ENCODE results near the gene EPS8L1. TPM values are rescaled to one million over a fixed set of nuclear protein-coding genes. Genes with fewer than 3 reads are reported as not detected.
A peak's percentile ranks its signal among the peaks of the same experiment; 100 is the strongest.

EPS8L1 gene
- total and polyA plus RNA-seq, 2 of the 4 experiments (the other 2 are of a cell fraction), result 0.90 to 2.9 TPM

GRCh38 chr19:55085923-55086715 lies 10.4 kb downstream of the EPS8L1 start (continued):
- no peak for TF ChIP-seq MAFK (IDR thresholded peaks at IDR 0.05; ENCODE audit: low read depth, low read length)
- TF ChIP-seq NFE2L2 (IDR thresholded peaks at IDR 0.05; ENCODE audit: low read depth, low read length), result no peak

DNA sequence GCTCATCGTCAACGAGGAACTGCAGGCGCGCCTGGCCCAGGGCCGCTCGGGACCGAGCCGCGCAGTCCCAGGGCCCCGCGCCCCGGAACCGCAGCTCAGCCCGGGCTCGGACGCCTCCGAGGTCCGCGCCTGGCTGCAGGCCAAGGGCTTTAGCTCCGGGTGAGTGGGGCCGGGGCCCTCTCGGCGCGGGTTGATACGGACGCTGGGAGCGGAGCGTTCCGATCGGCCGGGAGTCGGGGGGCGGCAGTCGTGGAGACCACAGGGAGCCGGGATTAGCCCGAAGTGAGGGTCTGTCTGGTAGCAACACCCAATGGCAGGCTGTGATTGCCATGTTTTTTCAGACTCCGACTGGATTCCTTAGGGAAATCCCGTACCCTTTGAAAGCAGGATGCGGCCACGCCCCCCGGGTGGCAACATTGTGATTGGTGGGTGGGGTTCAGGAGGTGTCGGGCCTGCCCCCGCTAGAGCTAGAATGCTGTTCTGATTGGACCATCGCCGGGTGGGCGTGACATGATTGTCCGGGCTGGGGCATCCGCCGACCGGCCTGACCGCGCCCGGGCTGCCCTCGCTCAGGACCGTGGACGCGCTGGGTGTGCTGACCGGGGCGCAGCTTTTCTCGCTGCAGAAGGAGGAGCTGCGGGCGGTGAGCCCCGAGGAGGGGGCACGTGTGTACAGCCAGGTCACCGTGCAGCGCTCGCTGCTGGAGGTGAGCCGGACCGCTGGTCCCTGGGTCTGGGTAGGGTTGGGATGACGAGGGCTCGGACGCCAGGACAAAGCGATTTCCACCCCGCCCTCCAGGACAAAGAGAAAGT lies 11.3 kb downstream of the EPS8L1 start:
- DNase-seq (peak; percentile 91), ATAC-seq (ENCODE audit: low read depth) (peak; percentile 93)
- intact Hi-C loops (cut with micrococcal nuclease), result loop anchor here (10.0 kb wide), 1 partner anchor 622 kb away; the partner anchor contains the start of gene LENG9
- H2AK5ac ChIP-seq (ENCODE audit: low read depth, low read length), result peak overlapping the region; percentile 28; the same call in 1 of the 2 replicates
- H3K79me1 ChIP-seq (ENCODE audit: low read depth in 1 of 2, low read length in 2 of 2), result peaks cover 0 to 12% of the 10 kb centered on the region in 2 experiments; a peak in 2 of 4 replicates
- peaks cover 38% of the 10 kb centered on the region for H4K20me1 ChIP-seq (ENCODE audit: insufficient read depth, low read length)
- H3K4ac ChIP-seq (ENCODE audit: low read depth, low read length), result peak overlapping the region; percentile 25; the same call in 1 of the 2 replicates
- dilution Hi-C loops (cut with HindIII; ENCODE audit: low sequenced_read_pairs, unreplicated experiment), result no loop called here
- no peak overlapping the region for H2BK15ac ChIP-seq (ENCODE audit: low read depth, low read length)
- ChIA-PET POLR2A (ENCODE audit: unreplicated experiment) (no interaction called here), CTCF (no interaction called here)
- peak overlapping the region; percentile 44; the same call in 1 of the 2 replicates for H3K23ac ChIP-seq (ENCODE audit: low read depth, low read length)
- H2BK120ac ChIP-seq (ENCODE audit: low read depth, low read length), result no peak overlapping the region
- BruUV-seq (replicated peaks), result no TSS peak
- H3K18ac ChIP-seq (ENCODE audit: low read depth, low read length), result no peak overlapping the region
- peaks cover 4% of the 10 kb centered on the region; the same call in 1 of the 2 replicates for H3K9me3 ChIP-seq (ENCODE audit: control insufficient read depth, insufficient read depth, low read length)
- peaks cover 15% of the 10 kb centered on the region; the same call in 1 of the 2 replicates for H3K36me3 ChIP-seq (ENCODE audit: control insufficient read depth, insufficient read depth, low read length)
- TF ChIP-seq BHLHE40 (IDR thresholded peaks at IDR 0.05; ENCODE audit: low read depth, low read length) (peak; percentile 4; the same call in 1 of the 2 replicates), ELK1 (IDR thresholded peaks at IDR 0.05; ENCODE audit: borderline replicate concordance, low read depth, low read length) (no peak), MAZ (IDR thresholded peaks at IDR 0.05; ENCODE audit: borderline replicate concordance, low read depth, low read length) (0 out of 2 replicates have a peak, but pooled peaks have one; percentile 37), MXI1 (IDR thresholded peaks at IDR 0.05; ENCODE audit: borderline replicate concordance, low read depth, low read length) (peak; percentile 52; the same call in 1 of the 2 replicates), MAFK (IDR thresholded peaks at IDR 0.05; ENCODE audit: low read depth, low read length) (no peak)
- no peak overlapping the region; a peak in 1 of 4 replicates for H4K8ac ChIP-seq (ENCODE audit: low read depth in 2 of 2, low read length in 2 of 2)
- H3K27ac ChIP-seq (ENCODE audit: insufficient read depth, low read length), result no peak overlapping the region; the same call in 1 of the 2 replicates
- H4K5ac ChIP-seq (ENCODE audit: low read depth, low read length), result no peak overlapping the region
- H4K91ac ChIP-seq (ENCODE audit: insufficient read depth, low read depth, low read length), result no peak overlapping the region
- H3K27me3 ChIP-seq (ENCODE audit: control insufficient read depth, insufficient read depth, low read length), result peaks cover 36% of the 10 kb centered on the region
- H3K4me2 ChIP-seq (ENCODE audit: low read depth, low read length), result peak overlapping the region; percentile 91
- WGBS, 2 experiments (ENCODE audit: extremely low coverage in 2 of 2, insufficient read length in 1 of 2), result 2% methylated on average over 30 of the region's 74 CpGs; no CpG with 5 or more reads in 1 of the 2 experiments
- no peaks in the 10 kb centered on the region; the same call in 1 of the 2 replicates for H3K9me1 ChIP-seq (ENCODE audit: insufficient read depth, low read length)
- no peak overlapping the region for H2BK5ac ChIP-seq (ENCODE audit: low read depth, low read length, poor library complexity, severe bottlenecking)
- H3K4me1 ChIP-seq (ENCODE audit: control insufficient read depth, insufficient read depth, low read length), result peaks cover 7% of the 10 kb centered on the region; the same call in 1 of the 2 replicates
- H2AK9ac ChIP-seq (replicated peaks; ENCODE audit: low read depth, low read length, poor library complexity), result peak overlapping the region; percentile 29
- peak overlapping the region; percentile 36; the same call in 1 of the 2 replicates for H3K9ac ChIP-seq (ENCODE audit: low read depth, low read length)
- in situ Hi-C loops (cut with MboI; ENCODE audit: low sequenced_read_pairs), result no loop called here
- H3K4me3 ChIP-seq (ENCODE audit: insufficient read depth, low read depth, low read length), result peak overlapping the region; percentile 49
- no peak overlapping the region for H3K14ac ChIP-seq (replicated peaks; ENCODE audit: low read depth, low read length)
- H2AFZ ChIP-seq (replicated peaks; ENCODE audit: low read length, poor library complexity), result peak overlapping the region; percentile 94
- no peak overlapping the region for H2BK20ac ChIP-seq (ENCODE audit: low read depth, low read length)
- H3K56ac ChIP-seq (ENCODE audit: extremely low read depth, insufficient read depth, low read length), result no peak overlapping the region
